Kidney (tissue), 14 donors: Measurements from ENCODE around the gene PRKAG2. TPM values are rescaled to one million over a fixed set of nuclear protein-coding genes. Genes with fewer than 3 reads are reported as not detected.

Experiments used
- DNase-seq, 5 donors: peaks; one replicate each; pipeline ENCODE4 v3.0.0-alpha.2; 2013 to 2020
- FAIRE-seq: peaks from 2 replicates; lab custom pipeline; 2012; peaks lifted over from hg19 to GRCh38; lab: Jason Lieb, UNC
- H3K27ac ChIP-seq, 2 donors: one replicate each; pipeline ENCODE4 v1.7.0; 2013; ENCODE audit warnings: low read depth in 2 of 2, low read length in 2 of 2, inconsistent platforms in 1 of 2
- H3K27me3 ChIP-seq: one replicate; pipeline ENCODE4 v1.7.1; 2013; ENCODE audit warnings: low read length, inconsistent platforms; ENCODE audit not compliant: control insufficient read depth, insufficient read depth
- H3K36me3 ChIP-seq, 3 donors: one replicate each; pipeline versions ENCODE4 v1.7.0 to v1.7.1; 2013; ENCODE audit warnings: low read length in 3 of 3, control low read depth in 1 of 3, inconsistent platforms in 1 of 3; ENCODE audit not compliant: insufficient read depth in 3 of 3, control insufficient read depth in 2 of 3
- H3K4me1 ChIP-seq, 3 donors: one replicate each; pipeline versions ENCODE4 v1.7.0 to v1.7.1; 2013; ENCODE audit warnings: low read length in 3 of 3, inconsistent platforms in 1 of 3, low read depth in 1 of 3; ENCODE audit not compliant: control insufficient read depth in 2 of 3, insufficient read depth in 2 of 3
- H3K4me3 ChIP-seq, 3 donors: one replicate each; pipeline versions ENCODE4 v1.7.0 to v1.8.1; 2013; ENCODE audit warnings: low read length in 3 of 3, control low read depth in 1 of 3, inconsistent platforms in 1 of 3
- H3K9ac ChIP-seq, 3 donors: one replicate each; pipeline versions ENCODE4 v1.7.0 to v1.7.1; 2013; ENCODE audit warnings: low read length in 3 of 3, control low read depth in 1 of 3, inconsistent platforms in 1 of 3
- H3K9me3 ChIP-seq, 3 donors: one replicate each; pipeline versions ENCODE4 v1.7.0 to v1.7.1; 2013; ENCODE audit warnings: low read length in 3 of 3, control low read depth in 1 of 3, inconsistent platforms in 1 of 3; ENCODE audit not compliant: control insufficient read depth in 2 of 3, insufficient read depth in 1 of 3
- CTCF ChIP-seq: IDR thresholded peaks from 3 replicates; pipeline ENCODE4 v1.5.1; 2012; ENCODE audit warnings: mild to moderate bottlenecking, moderate library complexity, borderline replicate concordance; ENCODE audit not compliant: insufficient read depth; ENCODE audit errors: extremely low read depth
- intact Hi-C: fragments of 100-400 bp; cut with DNase I; formaldehyde crosslinking; loops from one replicate; pipeline ENCODE4 v1.11.1; 2022
- polyA plus RNA-seq: library from polyadenylated mRNA; stranded (reverse); fragments of 350-450 nt; fragmentation: Illumina TruSeq; extraction: RNeasy Lipid Tissue Mini Kit (QIAGEN cat#74804); gene quantifications from one replicate; pipeline ENCODE4 v1.2.3, GENCODE V29; 2014; ENCODE audit warnings: low read depth, low replicate concordance; ENCODE audit not compliant: insufficient read depth
- total RNA-seq: library from RNA; stranded (reverse); fragmentation: NEBNext Ultra II Directional; extraction: Animal tissue kit (Norgen Biotek cat#: 25700); gene quantifications from one replicate; pipeline ENCODE4 v1.2.1, GENCODE V29; 2021
- donor health status: control.
- donor health status: control.
- donor health status: control.
- donor health status: control.
- donor health status: control.
- donor health status: DM: yes; HTN: yes; CAD: no.
- donor health status: Normal renal cell carcinoma (clear cell type).

The PRKAG2 gene
- total and polyA plus RNA-seq, 2 donors from 2014 or later, result 40.7 to 40.9 TPM

- Histone ChIP-seq H3K9me3 (no peaks in the 10 kb centered on the region), H3K27ac (no peak overlapping the region), H3K4me1 (peaks cover 0 to 8% (median 3%) of the 10 kb centered on the region in 3 donors), H3K36me3 (no peaks in the 10 kb centered on the region), H3K27me3 (no peaks in the 10 kb centered on the region), H3K9ac (no peak overlapping the region), H3K4me3 (no peak overlapping the region)
- DNase-seq (no peak), FAIRE-seq (no peak)
- intact Hi-C loops, result no loop called here
- no peak for TF ChIP-seq CTCF
Observed at GRCh38 chr7:151660141-151660540, 216.8 kb downstream of the PRKAG2 start.

GRCh38 chr7:151659219-151659618, 217.7 kb downstream of the PRKAG2 start:
- DNase-seq (no peak), FAIRE-seq (no peak)
- TF ChIP-seq CTCF, result no peak
- Histone ChIP-seq H3K4me1 (peaks cover 0 to 8% (median 3%) of the 10 kb centered on the region in 3 donors), H3K9me3 (no peaks in the 10 kb centered on the region), H3K9ac (no peak overlapping the region), H3K36me3 (peaks cover 0 to 2% (median 0%) of the 10 kb centered on the region in 3 donors), H3K27ac (no peak overlapping the region), H3K4me3 (no peak overlapping the region), H3K27me3 (no peaks in the 10 kb centered on the region)
- intact Hi-C loops, result no loop called here

- H3K4me1 ChIP-seq, result peaks cover 0 to 8% (median 3%) of the 10 kb centered on the region in 3 donors
- no peak overlapping the region for H3K27ac ChIP-seq
- intact Hi-C loops, result no loop called here
- H3K9me3 ChIP-seq, result no peaks in the 10 kb centered on the region
- H3K4me3 ChIP-seq, result no peak overlapping the region
- TF ChIP-seq CTCF, result no peak
- FAIRE-seq, result no peak
- H3K27me3 ChIP-seq, result no peaks in the 10 kb centered on the region
- no peak overlapping the region for H3K9ac ChIP-seq
- H3K36me3 ChIP-seq, result peaks cover 0 to 2% (median 0%) of the 10 kb centered on the region in 3 donors
- no peak for DNase-seq
Observed at GRCh38 chr7:151658778-151659177, 218.1 kb downstream of the PRKAG2 start.

GRCh38 chr7:151657173-151657572, 219.7 kb downstream of the PRKAG2 start:
- Histone ChIP-seq H3K4me1 (peaks cover 0 to 8% (median 3%) of the 10 kb centered on the region in 3 donors), H3K4me3 (no peak overlapping the region), H3K9ac (no peak overlapping the region), H3K27me3 (no peaks in the 10 kb centered on the region), H3K27ac (no peak overlapping the region), H3K9me3 (no peaks in the 10 kb centered on the region), H3K36me3 (peaks cover 0 to 2% (median 0%) of the 10 kb centered on the region in 3 donors)
- no peak for TF ChIP-seq CTCF
- intact Hi-C loops, result no loop called here
- FAIRE-seq, result no peak
- DNase-seq, result no peak
